Calu3 (cell line): Measurements from ENCODE around the gene ANKS1B. TPM values are rescaled to one million over a fixed set of nuclear protein-coding genes. Genes with fewer than 3 reads are reported as not detected.

Experiments used
- BruUV-seq: library from RNA; stranded (reverse); fragments of 400-500 nt; replicated peaks from 2 replicates; lab custom pipeline; 2021; lab: Mats Ljungman, UMichigan
- CTCF ChIA-PET: fragments of 300-600 bp; sonication (Branson Sonifier 250); formaldehyde crosslinking; loops from one replicate; lab custom pipeline; 2022; ENCODE audit warnings: antibody characterized with exemption; lab: Charles Lee
- DNase-seq: peaks from one replicate; pipeline ENCODE4 v3.0.0; 2022
- H3K27ac Mint-ChIP-seq: one replicate; pipeline ENCODE4 v1.8.0; 2022; ENCODE audit warnings: mixed read lengths; ENCODE audit not compliant: unreplicated experiment
- H3K27me3 Mint-ChIP-seq: one replicate; pipeline ENCODE4 v1.8.0; 2022; ENCODE audit warnings: mixed read lengths; ENCODE audit not compliant: unreplicated experiment
- H3K36me3 Mint-ChIP-seq: one replicate; pipeline ENCODE4 v1.8.0; 2022; ENCODE audit warnings: mild to moderate bottlenecking, moderate library complexity, mixed read lengths; ENCODE audit not compliant: insufficient read depth, unreplicated experiment
- H3K4me1 Mint-ChIP-seq: one replicate; pipeline ENCODE4 v1.8.0; 2022; ENCODE audit warnings: mild to moderate bottlenecking, low read depth, mixed read lengths; ENCODE audit not compliant: unreplicated experiment
- H3K4me3 Mint-ChIP-seq: one replicate; pipeline ENCODE4 v1.8.0; 2022; ENCODE audit warnings: mild to moderate bottlenecking, low read depth, moderate library complexity, mixed read lengths; ENCODE audit not compliant: unreplicated experiment
- H3K9me3 Mint-ChIP-seq: one replicate; pipeline ENCODE4 v1.8.0; 2022; ENCODE audit warnings: low read depth, mixed read lengths; ENCODE audit not compliant: unreplicated experiment
- CTCF ChIP-seq: fragments of 200-600 bp; IDR thresholded peaks from one replicate; pipeline ENCODE4 v1.8.0; 2022; ENCODE audit warnings: antibody characterized with exemption; ENCODE audit not compliant: unreplicated experiment
- intact Hi-C: fragments of 100-400 bp; cut with micrococcal nuclease; formaldehyde crosslinking; loops from one replicate; pipeline ENCODE4 v1.10.0; 2022; ENCODE audit not compliant: unreplicated experiment
- total RNA-seq: library from RNA; stranded (reverse); gene quantifications from 2 replicates; pipeline ENCODE4 v1.2.3, GENCODE V29; 2022

Gene ANKS1B
- total RNA-seq, 1 experiment from 2014 or later, result 1.7 TPM

GRCh38 chr12:98816720-98817119, 1168.0 kb downstream of the ANKS1B start:
- Mint-ChIP-seq H3K9me3 (no peaks in the 10 kb centered on the region), H3K27ac (no peak overlapping the region), H3K27me3 (peaks cover 65% of the 10 kb centered on the region), H3K4me1 (no peaks in the 10 kb centered on the region), H3K36me3 (no peaks in the 10 kb centered on the region), H3K4me3 (no peak overlapping the region)
- CTCF ChIA-PET, result no interaction called here
- no peak for DNase-seq
- no peak for TF ChIP-seq CTCF
- intact Hi-C loops, result no loop called here
- BruUV-seq, result no TSS peak

- Mint-ChIP-seq H3K4me3 (no peak overlapping the region), H3K27me3 (peaks cover 67% of the 10 kb centered on the region), H3K36me3 (no peaks in the 10 kb centered on the region), H3K27ac (no peak overlapping the region), H3K4me1 (no peaks in the 10 kb centered on the region), H3K9me3 (no peaks in the 10 kb centered on the region)
- no peak for DNase-seq
- CTCF ChIA-PET, result interaction anchor here (0.5 kb wide), 1 partner anchor 148 kb away, joined by 3 read pairs; no protein-coding TSS in a partner anchor
- TF ChIP-seq CTCF, result no peak
- intact Hi-C loops, result no loop called here
- no TSS peak for BruUV-seq
Observed at GRCh38 chr12:98814254-98814653, 1170.5 kb downstream of the ANKS1B start.

GRCh38 chr12:98812225-98812624, 1172.5 kb downstream of the ANKS1B start:
- Mint-ChIP-seq H3K4me1 (no peaks in the 10 kb centered on the region), H3K27ac (no peak overlapping the region), H3K9me3 (no peaks in the 10 kb centered on the region), H3K4me3 (no peak overlapping the region), H3K27me3 (peaks cover 67% of the 10 kb centered on the region), H3K36me3 (no peaks in the 10 kb centered on the region)
- TF ChIP-seq CTCF, result no peak
- DNase-seq, result no peak
- intact Hi-C loops, result no loop called here
- no TSS peak for BruUV-seq
- CTCF ChIA-PET, result no interaction called here

GRCh38 chr12:98808243-98808875, 1176.4 kb downstream of the ANKS1B start:
- H3K4me3 Mint-ChIP-seq, result no peak overlapping the region
- no peak overlapping the region for H3K27ac Mint-ChIP-seq
- CTCF ChIA-PET, result no interaction called here
- intact Hi-C loops, result no loop called here
- H3K27me3 Mint-ChIP-seq, result peaks cover 48% of the 10 kb centered on the region
- H3K36me3 Mint-ChIP-seq, result no peaks in the 10 kb centered on the region
- no peaks in the 10 kb centered on the region for H3K4me1 Mint-ChIP-seq
- TF ChIP-seq CTCF, result no peak
- no TSS peak for BruUV-seq
- DNase-seq, result no peak
- no peaks in the 10 kb centered on the region for H3K9me3 Mint-ChIP-seq
